GM18517 (cell line): ENCODE data around the gene SYNGR1.

Experiments used
- ATAC-seq: cut with Tn5 transposase; IDR thresholded peaks from one replicate; pipeline ENCODE4 v1.9.1; 2021; ENCODE audit warnings: mild to moderate bottlenecking, moderate library complexity; ENCODE audit not compliant: unreplicated experiment

The SYNGR1 gene

GRCh38 chr22:39428597-39429071 lies 78.8 kb downstream of the SYNGR1 start:
- ATAC-seq = no peak

- ATAC-seq = no peak
Observed at GRCh38 chr22:39429186-39429585, 79.4 kb downstream of the SYNGR1 start.

- no peak for ATAC-seq
Observed at GRCh38 chr22:39429916-39430575, 80.3 kb downstream of the SYNGR1 start.

- ATAC-seq = no peak
Observed at GRCh38 chr22:39430576-39431150, 80.9 kb downstream of the SYNGR1 start.

- no peak for ATAC-seq
Observed at GRCh38 chr22:39431216-39431801, 81.5 kb downstream of the SYNGR1 start.

GRCh38 chr22:39431821-39432251 lies 82.0 kb downstream of the SYNGR1 start:
- ATAC-seq = no peak

GRCh38 chr22:39432361-39432811 lies 82.6 kb downstream of the SYNGR1 start:
- no peak for ATAC-seq

GRCh38 chr22:39433476-39434242 lies 83.9 kb downstream of the SYNGR1 start:
- ATAC-seq = no peak

GRCh38 chr22:39434243-39434653 lies 84.5 kb downstream of the SYNGR1 start:
- ATAC-seq = no peak

- ATAC-seq = no peak
Observed at GRCh38 chr22:39434721-39435120, 84.9 kb downstream of the SYNGR1 start.
